ENCODE data around the gene SLC48A1. TPM values are rescaled to one million over a fixed set of nuclear protein-coding genes. Genes with fewer than 3 reads are reported as not detected.

The SLC48A1 gene
- polyA plus RNA-seq, 1 donor (not counting 4 experiments of a cell fraction or from before 2014, with no cell fraction given): 8.1 TPM

DNA sequence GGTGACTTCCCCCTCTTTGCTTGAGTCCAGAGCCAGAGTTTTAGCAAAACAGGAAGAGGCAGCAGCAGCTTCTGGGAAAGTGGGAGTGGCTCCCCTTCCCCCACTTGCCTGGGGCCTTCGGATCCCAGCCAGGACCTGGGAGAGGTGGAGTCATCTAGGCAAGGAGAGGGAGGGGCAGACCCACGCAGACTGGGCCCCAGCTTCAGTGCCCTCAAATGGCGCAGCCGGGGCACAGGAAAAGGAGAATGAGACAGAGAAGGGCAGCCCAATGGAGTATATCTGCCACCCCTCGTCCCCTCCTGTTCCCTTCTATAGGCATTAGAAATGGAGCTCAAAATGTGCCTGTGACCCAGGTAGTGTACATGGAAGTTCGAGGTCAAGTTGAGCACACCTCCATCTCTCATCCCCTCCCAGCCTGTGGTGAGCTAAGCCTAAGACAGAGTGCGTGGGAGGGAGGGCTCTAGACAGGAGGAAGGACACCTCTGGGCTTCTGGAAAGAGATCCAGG lies 56.0 kb downstream of the SLC48A1 start:
- dilution Hi-C loops (cut with MboI; ENCODE audit: extremely low pct_ligation_motif_present, low sequenced_read_pairs): no loop called here
- H3K4me1 ChIP-seq (ENCODE audit: control insufficient read depth, extremely low read depth, insufficient read depth, low read length): peaks cover 44% of the 10 kb centered on the region
- no peak for DNase-seq (ENCODE audit: low read depth, low spot score)

DNA sequence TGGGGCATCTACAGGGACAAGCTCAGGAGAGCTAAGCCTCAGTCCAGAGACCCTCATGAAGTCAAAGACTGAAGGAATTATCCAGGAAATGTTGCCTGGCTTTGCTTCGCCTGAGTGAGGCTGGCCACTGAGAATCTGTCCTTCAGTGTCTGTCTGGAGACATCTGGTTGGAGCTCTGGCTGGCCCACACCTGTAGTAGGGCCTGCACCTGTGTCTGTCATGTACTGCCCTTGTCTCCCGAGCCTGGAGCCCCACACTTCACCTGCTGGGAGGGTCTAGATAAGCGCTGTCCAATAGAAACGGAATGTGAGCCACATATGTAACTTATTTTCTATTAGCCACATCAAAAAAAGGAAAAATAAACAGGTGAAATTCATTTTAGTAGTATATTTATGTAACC lies 56.5 kb downstream of the SLC48A1 start:
- Histone ChIP-seq H3K27ac (ENCODE audit: control insufficient read depth, insufficient read depth, low read length) (peak overlapping the region; percentile 41), H3K4me3 (ENCODE audit: control insufficient read depth in 2 of 3, extremely low read depth in 1 of 3, insufficient read depth in 2 of 3, low read depth in 1 of 3, low read length in 3 of 3) (peak overlapping the region in 2 of 3 experiments; percentile 4 to 36), H3K27me3 (ENCODE audit: control insufficient read depth, extremely low read depth, insufficient read depth, low read length) (no peaks in the 10 kb centered on the region), H3K4me2 (ENCODE audit: control insufficient read depth, extremely low read depth, insufficient read depth, low read depth, low read length) (peak overlapping the region; percentile 69), H3K9me1 (ENCODE audit: control insufficient read depth, extremely low read depth, insufficient read depth, low read length) (peaks cover 3% of the 10 kb centered on the region), H3K4me1 (ENCODE audit: control insufficient read depth, extremely low read depth, insufficient read depth, low read length) (peaks cover 38% of the 10 kb centered on the region), H3K9me3 (ENCODE audit: control insufficient read depth, low read depth, low read length) (no peaks in the 10 kb centered on the region), H2AFZ (ENCODE audit: control insufficient read depth, low read length) (peak overlapping the region; percentile 92), H3K79me2 (ENCODE audit: control insufficient read depth, insufficient read depth, low read length) (no peaks in the 10 kb centered on the region), H4K20me1 (ENCODE audit: control insufficient read depth, extremely low read depth, insufficient read depth, low read length) (no peaks in the 10 kb centered on the region), H3K36me3 (ENCODE audit: control insufficient read depth in 2 of 2, extremely low read depth in 1 of 2, insufficient read depth in 2 of 2, low read length in 2 of 2) (no peaks in the 10 kb centered on the region), H3K9ac (ENCODE audit: control insufficient read depth, extremely low read depth, insufficient read depth, low read length) (peak overlapping the region; percentile 14)
- dilution Hi-C loops (cut with MboI; ENCODE audit: extremely low pct_ligation_motif_present, low sequenced_read_pairs): no loop called here
- FAIRE-seq: no peak
- TF ChIP-seq, protein P1, sequence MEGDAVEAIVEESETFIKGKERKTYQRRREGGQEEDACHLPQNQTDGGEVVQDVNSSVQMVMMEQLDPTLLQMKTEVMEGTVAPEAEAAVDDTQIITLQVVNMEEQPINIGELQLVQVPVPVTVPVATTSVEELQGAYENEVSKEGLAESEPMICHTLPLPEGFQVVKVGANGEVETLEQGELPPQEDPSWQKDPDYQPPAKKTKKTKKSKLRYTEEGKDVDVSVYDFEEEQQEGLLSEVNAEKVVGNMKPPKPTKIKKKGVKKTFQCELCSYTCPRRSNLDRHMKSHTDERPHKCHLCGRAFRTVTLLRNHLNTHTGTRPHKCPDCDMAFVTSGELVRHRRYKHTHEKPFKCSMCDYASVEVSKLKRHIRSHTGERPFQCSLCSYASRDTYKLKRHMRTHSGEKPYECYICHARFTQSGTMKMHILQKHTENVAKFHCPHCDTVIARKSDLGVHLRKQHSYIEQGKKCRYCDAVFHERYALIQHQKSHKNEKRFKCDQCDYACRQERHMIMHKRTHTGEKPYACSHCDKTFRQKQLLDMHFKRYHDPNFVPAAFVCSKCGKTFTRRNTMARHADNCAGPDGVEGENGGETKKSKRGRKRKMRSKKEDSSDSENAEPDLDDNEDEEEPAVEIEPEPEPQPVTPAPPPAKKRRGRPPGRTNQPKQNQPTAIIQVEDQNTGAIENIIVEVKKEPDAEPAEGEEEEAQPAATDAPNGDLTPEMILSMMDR (optimal IDR thresholded peaks at IDR 0.05 in 1 of 3, IDR thresholded peaks at IDR 0.05 in 1 of 3, conservative IDR thresholded peaks at IDR 0.05 in 1 of 3; ENCODE audit: extremely low read depth in 1 of 3, insufficient read depth in 2 of 3, low read length in 3 of 3): no peak
- no peak for TF ChIP-seq EZH2 (IDR thresholded peaks at IDR 0.05; ENCODE audit: low read length)
- DNase-seq (ENCODE audit: low read depth, low spot score): no peak

More for the DNA sequence above, 56.0 kb downstream of the SLC48A1 start:
- Histone ChIP-seq H3K27ac (ENCODE audit: control insufficient read depth, insufficient read depth, low read length) (peak overlapping the region; percentile 41), H3K9ac (ENCODE audit: control insufficient read depth, extremely low read depth, insufficient read depth, low read length) (peak overlapping the region; percentile 14), H3K4me2 (ENCODE audit: control insufficient read depth, extremely low read depth, insufficient read depth, low read depth, low read length) (peak overlapping the region; percentile 69), H3K79me2 (ENCODE audit: control insufficient read depth, insufficient read depth, low read length) (no peaks in the 10 kb centered on the region), H4K20me1 (ENCODE audit: control insufficient read depth, extremely low read depth, insufficient read depth, low read length) (no peaks in the 10 kb centered on the region), H3K27me3 (ENCODE audit: control insufficient read depth, extremely low read depth, insufficient read depth, low read length) (no peaks in the 10 kb centered on the region), H3K36me3 (ENCODE audit: control insufficient read depth in 2 of 2, extremely low read depth in 1 of 2, insufficient read depth in 2 of 2, low read length in 2 of 2) (no peaks in the 10 kb centered on the region), H3K4me3 (ENCODE audit: control insufficient read depth in 2 of 3, extremely low read depth in 1 of 3, insufficient read depth in 2 of 3, low read depth in 1 of 3, low read length in 3 of 3) (peak overlapping the region in 2 of 3 experiments; percentile 4 to 36), H2AFZ (ENCODE audit: control insufficient read depth, low read length) (peak overlapping the region; percentile 92), H3K9me3 (ENCODE audit: control insufficient read depth, low read depth, low read length) (no peaks in the 10 kb centered on the region), H3K9me1 (ENCODE audit: control insufficient read depth, extremely low read depth, insufficient read depth, low read length) (peaks cover 3% of the 10 kb centered on the region)
- peak; percentile 61 for FAIRE-seq
- TF ChIP-seq, protein P1 (optimal IDR thresholded peaks at IDR 0.05 in 1 of 3, IDR thresholded peaks at IDR 0.05 in 1 of 3, conservative IDR thresholded peaks at IDR 0.05 in 1 of 3; ENCODE audit: extremely low read depth in 1 of 3, insufficient read depth in 2 of 3, low read length in 3 of 3): no peak
- TF ChIP-seq EZH2 (IDR thresholded peaks at IDR 0.05; ENCODE audit: low read length): no peak

Other genes starting within 250 kb of the SLC48A1 start
- 10.2 to 22.9 TPM (median 11.8 TPM) in 3 replicates for gene RPAP3, start 67.2 kb upstream of the SLC48A1 start, polyA plus RNA-seq
- 0.28 to 0.35 TPM (median 0.33 TPM) in 3 replicates for gene ENDOU, start 47.7 kb upstream of the SLC48A1 start, polyA plus RNA-seq
- 4.1 to 5.7 TPM (median 5.1 TPM) in 3 replicates for gene RAPGEF3, start 14.4 kb upstream of the SLC48A1 start, polyA plus RNA-seq
- 15.8 to 32.4 TPM (median 17.0 TPM) in 3 replicates for gene HDAC7, start 46.7 kb downstream of the SLC48A1 start, polyA plus RNA-seq
- gene VDR, start 131.8 kb downstream of the SLC48A1 start, polyA plus RNA-seq: 29.0 to 94.7 TPM (median 43.3 TPM) in 3 replicates
- 123 to 134 TPM (median 126 TPM) in 3 replicates for gene TMEM106C, start 190.4 kb downstream of the SLC48A1 start, polyA plus RNA-seq
- 0.03 TPM in 1 of 3 replicates, not detected in the others for gene COL2A1, start 231.2 kb downstream of the SLC48A1 start, polyA plus RNA-seq